HTR-8/SVneo (cell line): ENCODE data around the gene HTR2A.

Experiments
- DNase-seq: peaks from one replicate; pipeline ENCODE4 v3.0.0; 2011; ENCODE audit warnings: low spot score, mixed read lengths; ENCODE audit not compliant: insufficient read length
- FAIRE-seq: peaks from 2 replicates; lab custom pipeline; 2011; peaks lifted over from hg19 to GRCh38; lab: Jason Lieb, UNC

The HTR2A gene

DNA sequence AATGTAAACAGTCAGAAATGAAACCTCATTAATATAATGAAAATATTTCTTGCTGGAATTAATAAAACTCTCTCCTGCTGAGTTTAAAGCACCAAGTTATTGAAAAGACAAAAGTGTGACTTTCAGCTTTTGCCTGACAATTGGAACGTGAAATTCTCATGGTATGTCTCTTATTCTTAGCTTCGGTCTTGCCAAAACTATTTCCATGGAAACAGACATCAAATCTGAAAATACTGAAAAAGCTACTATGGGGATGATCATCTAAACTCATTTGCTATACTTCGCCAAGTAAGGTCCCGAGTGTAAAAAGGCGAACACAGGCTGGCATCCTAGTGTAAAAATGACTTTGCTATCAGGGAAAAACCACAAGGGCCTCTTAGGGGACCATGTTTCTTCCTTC lies 22.8 kb downstream of the HTR2A start:
- DNase-seq (no peak), FAIRE-seq (no peak)

- FAIRE-seq (no peak), DNase-seq (no peak)
Observed at GRCh38 chr13:46871557-46871956, 25.3 kb downstream of the HTR2A start.

DNA sequence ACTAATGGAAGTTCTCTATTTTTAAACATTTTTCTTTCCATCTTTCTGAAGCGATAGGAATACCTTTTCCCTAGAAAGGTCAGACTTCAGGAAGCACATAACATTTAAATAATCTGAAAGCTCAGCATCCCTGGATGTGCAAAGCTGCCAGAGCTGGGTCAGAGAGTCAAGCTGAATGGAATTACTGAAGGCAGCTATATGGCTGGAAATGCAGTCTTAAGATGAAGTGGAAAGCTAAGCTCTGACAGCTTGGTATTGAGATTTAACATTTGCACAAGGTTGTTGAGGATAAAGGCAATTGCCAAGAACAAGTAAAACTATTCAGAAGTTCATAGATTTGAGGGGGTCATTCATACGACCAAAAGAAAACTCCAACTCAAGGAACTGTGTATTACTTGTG lies 28.8 kb downstream of the HTR2A start:
- no peak for FAIRE-seq
- no peak for DNase-seq

DNA sequence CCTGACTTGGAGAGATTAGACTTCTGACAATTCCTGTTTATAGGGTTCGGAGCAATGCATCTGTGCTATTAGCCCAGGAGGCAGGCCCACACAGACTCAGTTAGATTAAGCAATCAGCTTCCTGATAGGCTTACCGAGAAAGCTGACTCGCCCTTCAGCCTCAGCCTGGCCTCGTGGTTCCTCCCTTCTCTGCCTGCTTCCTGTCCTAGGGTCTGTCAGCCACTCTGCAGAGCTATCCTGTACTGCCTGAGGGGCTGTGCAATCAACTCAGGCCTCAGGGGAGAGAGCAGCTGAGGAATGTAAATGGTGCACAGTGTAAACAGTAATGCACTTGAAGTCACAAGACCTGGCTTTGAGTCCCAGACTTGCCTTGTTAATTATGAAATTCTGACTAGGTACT lies 30.7 kb downstream of the HTR2A start:
- DNase-seq (peak; percentile 22), FAIRE-seq (no peak)

- FAIRE-seq: no peak
- no peak for DNase-seq
Observed at GRCh38 chr13:46864941-46865340, 31.9 kb downstream of the HTR2A start.

GRCh38 chr13:46861959-46862358 lies 34.9 kb downstream of the HTR2A start:
- DNase-seq: no peak
- FAIRE-seq: no peak

- no peak for DNase-seq
- FAIRE-seq: no peak
Observed at GRCh38 chr13:46860722-46861121, 36.1 kb downstream of the HTR2A start.

DNA sequence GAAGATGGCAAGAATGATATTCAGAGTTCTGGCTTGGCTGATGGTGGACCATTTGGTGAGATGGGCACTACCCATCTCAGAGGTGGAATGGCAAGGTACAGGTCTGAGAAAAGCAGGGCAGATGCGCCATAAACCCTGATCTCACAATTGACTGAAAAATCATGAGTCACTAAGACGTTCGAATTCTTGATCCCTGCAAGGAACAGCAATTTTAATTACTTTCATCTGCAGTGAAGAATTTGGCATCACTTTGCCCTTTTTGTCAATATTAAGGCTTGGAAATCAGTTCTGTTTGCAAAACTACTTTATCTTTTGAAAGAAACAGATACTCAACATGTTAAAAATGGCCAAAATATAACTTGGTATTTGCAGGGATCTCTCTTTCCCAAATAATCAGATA lies 38.1 kb downstream of the HTR2A start:
- no peak for DNase-seq
- FAIRE-seq: no peak

DNA sequence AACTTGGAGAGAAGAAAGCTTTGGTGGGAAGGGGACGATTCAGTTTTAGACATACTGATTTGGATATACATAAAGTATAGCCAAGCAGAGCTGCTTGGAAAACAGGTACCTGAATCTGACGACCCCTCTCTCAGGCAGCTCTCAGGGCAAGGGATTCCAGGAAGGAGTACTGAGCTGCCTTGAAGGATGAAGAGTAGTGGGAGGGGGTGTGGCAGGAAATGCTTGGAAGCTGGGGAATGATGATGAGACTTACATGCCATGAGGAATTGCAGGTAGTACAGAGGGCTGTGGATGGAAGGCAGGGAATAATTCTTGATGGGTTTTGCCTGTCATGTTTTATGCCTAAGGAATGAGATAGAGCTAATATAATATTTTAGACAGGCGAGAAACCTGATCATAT lies 38.7 kb downstream of the HTR2A start:
- no peak for FAIRE-seq

DNA sequence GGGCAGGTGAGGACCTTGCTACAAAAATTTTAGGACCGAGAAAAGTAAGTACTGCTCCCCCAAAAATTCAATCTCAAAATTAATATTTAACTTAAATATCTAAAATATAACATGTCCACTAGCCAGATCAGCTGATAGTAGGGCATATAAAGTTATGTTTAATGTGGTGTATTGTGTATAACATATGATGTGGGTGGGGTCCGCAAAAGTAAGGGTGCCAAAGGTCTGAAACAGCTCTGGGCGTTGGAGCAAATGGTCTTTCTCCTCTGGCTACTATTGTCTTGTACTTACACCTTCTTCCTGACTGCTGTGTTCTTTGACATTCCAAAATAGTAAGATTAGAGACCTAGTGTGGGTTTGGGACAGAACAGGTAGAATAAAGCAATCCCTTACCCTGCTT lies 41.2 kb downstream of the HTR2A start:
- DNase-seq (no peak), FAIRE-seq (no peak)

More for the DNA sequence above, 38.7 kb downstream of the HTR2A start:
- no peak for DNase-seq

GRCh38 chr13:46855166-46855565 lies 41.7 kb downstream of the HTR2A start:
- DNase-seq (no peak), FAIRE-seq (no peak)

DNA sequence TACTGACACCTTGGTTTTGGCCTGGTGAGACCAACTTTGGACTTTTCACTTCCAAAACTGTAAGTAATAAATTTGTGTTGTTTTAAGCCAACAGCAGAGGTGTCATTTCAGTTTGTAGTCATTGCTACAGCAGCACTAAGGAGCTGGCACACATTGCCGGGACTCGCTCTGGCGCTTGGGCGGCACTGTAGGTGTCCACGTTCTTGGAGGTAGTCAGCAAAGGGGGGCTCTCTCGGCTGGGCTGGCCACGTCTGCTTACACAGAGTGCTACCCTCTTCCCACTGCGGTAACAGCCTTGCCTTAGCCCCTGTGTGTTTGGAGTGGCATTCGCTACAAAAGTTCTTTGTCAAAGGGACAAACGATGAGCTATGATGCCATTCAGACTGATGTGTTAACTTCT lies 44.7 kb downstream of the HTR2A start:
- DNase-seq: no peak
- FAIRE-seq: no peak

DNA sequence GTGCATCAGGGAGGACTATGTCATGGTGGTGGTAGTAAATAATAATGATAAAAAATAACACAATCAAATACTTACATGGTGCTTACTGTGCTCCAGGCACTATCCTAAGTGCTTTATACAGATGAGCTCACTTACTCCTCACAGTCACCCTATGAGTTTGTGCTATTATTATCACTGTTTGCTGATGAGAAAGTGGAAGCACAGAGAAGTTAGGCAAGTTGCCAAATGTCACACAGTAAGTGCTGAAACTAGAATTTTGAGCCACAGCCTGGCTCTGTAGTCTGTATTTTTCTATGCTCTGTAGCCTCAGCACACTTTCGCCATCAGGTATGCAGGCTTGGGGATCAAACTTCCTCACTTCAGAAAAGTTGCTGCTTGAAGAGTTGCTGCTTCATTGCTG lies 46.6 kb downstream of the HTR2A start:
- FAIRE-seq (no peak), DNase-seq (no peak)

DNA sequence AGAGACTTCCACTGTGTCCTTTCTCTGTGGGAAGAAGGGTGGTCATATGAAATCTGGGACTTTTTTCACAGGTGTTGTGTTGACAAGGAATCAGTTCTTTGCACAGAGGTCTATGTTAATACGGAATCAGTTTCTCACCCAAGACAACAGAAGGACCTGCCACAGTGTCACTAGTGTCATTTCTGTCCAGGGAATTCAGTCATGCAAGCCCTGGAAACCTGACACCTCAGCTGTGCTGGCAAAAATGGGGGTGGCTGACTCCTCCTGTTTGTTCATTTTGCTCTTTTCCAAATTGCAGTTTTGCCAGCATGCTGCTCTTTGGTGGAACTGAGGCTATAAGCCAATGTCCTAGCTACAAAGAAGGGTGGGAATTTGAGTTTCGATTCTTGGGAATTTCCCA lies 50.1 kb downstream of the HTR2A start:
- FAIRE-seq: no peak
- DNase-seq: no peak

GRCh38 chr13:46845146-46845545 lies 51.7 kb downstream of the HTR2A start:
- no peak for FAIRE-seq

GRCh38 chr13:46844431-46844830 lies 52.4 kb downstream of the HTR2A start:
- DNase-seq: no peak
- no peak for FAIRE-seq

More at GRCh38 chr13:46845146-46845545, 51.7 kb downstream of the HTR2A start:
- no peak for DNase-seq

- no peak for FAIRE-seq
- no peak for DNase-seq
Observed at GRCh38 chr13:46839399-46839798, 57.5 kb downstream of the HTR2A start.

DNA sequence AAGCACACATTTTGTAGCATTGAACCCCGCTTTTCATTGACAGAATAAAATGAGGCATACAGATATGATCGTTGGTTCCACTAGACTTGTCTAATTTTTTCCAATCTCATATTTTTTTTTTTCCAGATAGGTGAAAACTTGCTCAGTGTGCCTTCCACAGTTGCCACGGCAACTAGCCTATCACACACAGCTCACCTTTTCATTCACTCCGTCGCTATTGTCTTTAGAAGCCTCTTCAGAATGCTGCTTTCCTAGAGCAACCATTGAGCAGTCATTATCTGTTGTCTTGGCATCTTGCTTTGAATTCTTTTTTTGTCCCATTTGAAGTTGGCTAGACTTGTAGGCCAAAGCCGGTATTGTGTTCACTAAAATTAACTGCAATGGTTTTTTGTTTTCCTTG lies 62.2 kb downstream of the HTR2A start:
- DNase-seq: no peak
- FAIRE-seq: no peak

DNA sequence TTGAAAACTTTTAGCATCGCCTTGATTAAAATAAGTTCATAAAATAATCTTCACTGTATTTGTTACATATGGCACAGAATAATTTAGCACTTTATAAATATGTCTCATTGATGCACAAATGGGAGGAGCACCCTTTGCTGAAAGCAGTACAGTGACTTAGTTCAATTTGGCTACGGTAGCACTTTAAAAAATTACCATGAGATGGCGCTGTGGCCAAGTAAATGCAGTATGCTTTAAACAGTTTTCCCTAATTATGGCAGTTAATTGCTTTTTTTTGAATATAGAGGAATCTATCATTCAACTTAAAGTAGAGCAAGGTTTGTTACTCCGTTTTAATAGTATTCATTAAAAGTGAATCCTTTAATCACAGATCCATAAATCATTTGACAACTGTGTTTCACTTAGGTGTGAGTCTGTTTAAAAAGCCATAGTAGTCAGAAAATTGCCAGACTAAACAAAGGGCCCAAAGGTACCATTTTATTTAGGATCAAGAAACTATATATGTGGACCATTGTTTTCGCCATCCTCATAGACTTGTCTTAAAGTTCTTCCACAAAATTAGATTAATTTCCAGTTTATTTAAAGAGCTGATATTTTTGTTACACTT lies 65.2 kb downstream of the HTR2A start:
- FAIRE-seq: no peak

GRCh38 chr13:46830405-46831005 lies 66.3 kb downstream of the HTR2A start:
- no peak for FAIRE-seq
- no peak for DNase-seq

More for the DNA sequence above, 65.2 kb downstream of the HTR2A start:
- DNase-seq: peak; percentile 3

GRCh38 chr13:46822551-46822950 lies 74.3 kb downstream of the HTR2A start:
- DNase-seq (no peak), FAIRE-seq (no peak)

- DNase-seq: no peak
- no peak for FAIRE-seq
Observed at GRCh38 chr13:46817838-46818476, 78.9 kb downstream of the HTR2A start.
